UCSD-AML1 (cell line): Measurements from ENCODE around the gene SLC2A8.

ENCODE experiments used
- DNase-seq: peaks from one replicate; lab custom pipeline; 2025; ENCODE audit not compliant: unreplicated experiment; lab: John Stamatoyannopoulos, UW

SLC2A8 gene

GRCh38 chr9:127402401-127403090, 5.6 kb downstream of the SLC2A8 start:
- no peak for DNase-seq

GRCh38 chr9:127403507-127404192, 6.7 kb downstream of the SLC2A8 start:
- DNase-seq, result no peak

GRCh38 chr9:127404631-127405030, 7.7 kb downstream of the SLC2A8 start:
- no peak for DNase-seq

- DNase-seq, result no peak
Measured at GRCh38 chr9:127405344-127406125, 8.6 kb downstream of the SLC2A8 start.

GRCh38 chr9:127406799-127407491, 10.0 kb downstream of the SLC2A8 start:
- DNase-seq, result no peak

- DNase-seq, result no peak
Measured at GRCh38 chr9:127407492-127407843, 10.5 kb downstream of the SLC2A8 start.

GRCh38 chr9:127411122-127411521, 14.2 kb downstream of the SLC2A8 start:
- DNase-seq, result no peak

- DNase-seq, result no peak
Measured at GRCh38 chr9:127415141-127415540, 18.2 kb downstream of the SLC2A8 start.

GRCh38 chr9:127415657-127416056, 18.7 kb downstream of the SLC2A8 start:
- no peak for DNase-seq

- no peak for DNase-seq
Measured at GRCh38 chr9:127417131-127418036, 20.4 kb downstream of the SLC2A8 start.

GRCh38 chr9:127418037-127418471, 21.1 kb downstream of the SLC2A8 start:
- DNase-seq, result peak; percentile 61

GRCh38 chr9:127419348-127419747, 22.4 kb downstream of the SLC2A8 start:
- DNase-seq, result peak; percentile 28

- DNase-seq, result no peak
Measured at GRCh38 chr9:127421057-127421456, 24.1 kb downstream of the SLC2A8 start.

- no peak for DNase-seq
Measured at GRCh38 chr9:127422133-127422782, 25.3 kb downstream of the SLC2A8 start.

GRCh38 chr9:127422787-127423186, 25.8 kb downstream of the SLC2A8 start:
- DNase-seq, result no peak

GRCh38 chr9:127423476-127423933, 26.5 kb downstream of the SLC2A8 start:
- DNase-seq, result no peak

GRCh38 chr9:127423934-127424675, 27.1 kb downstream of the SLC2A8 start, which contains the start of gene ZNF79:
TSS of gene ZNF79 (plus strand) at chr9:127424382. CDS start at chr9:127424788, 406 bp downstream.
- peak; percentile 91 for DNase-seq

- no peak for DNase-seq
Measured at GRCh38 chr9:127424676-127424999, 27.7 kb downstream of the SLC2A8 start.

GRCh38 chr9:127426756-127427155, 29.8 kb downstream of the SLC2A8 start:
- no peak for DNase-seq
